Spleen (tissue), 7 donors: ENCODE results near the gene PLXNA2.

Source experiments
- POLR2A ChIP-seq, 3 donors: fragments of 450-650 bp; IDR thresholded peaks; one replicate each; pipeline ENCODE4 v1.5.1; 2017; ENCODE audit warnings: antibody characterized with exemption in 3 of 3, mild to moderate bottlenecking in 1 of 3
- POLR2AphosphoS5 ChIP-seq, 3 donors: sonication (generic); formaldehyde crosslinking; IDR thresholded peaks; one replicate each; pipeline ENCODE4 v1.5.1; 2017; ENCODE audit warnings: antibody characterized with exemption in 3 of 3
- TF ChIP-seq, protein P1 (sequence below), 11 experiments: fragments of 200-600 bp in 7 of 11; fragments of 450-650 bp in 4 of 11; sonication (generic) in 4 of 11; IDR thresholded peaks in 8 of 11; conservative IDR thresholded peaks in 3 of 11; 1 replicate in 7 of 11; 2 replicates in 4 of 11; pipeline versions ENCODE4 v1.4.0 to v1.8.0; 2016 to 2021; ENCODE audit warnings: antibody characterized with exemption in 11 of 11, inconsistent platforms in 4 of 11, mild to moderate bottlenecking in 1 of 11
- donor health status: DM: no; HTN: no; CAD: no; lungs with moderate emphysema.
- donor health status: DM: no; HTN: no; CAD: no.
- donor health status: DM: no; HTN: no; CAD: no.

GRCh38 chr1:208038303-208038702 is 205.9 kb downstream of the PLXNA2 start:
- TF ChIP-seq, protein P1, sequence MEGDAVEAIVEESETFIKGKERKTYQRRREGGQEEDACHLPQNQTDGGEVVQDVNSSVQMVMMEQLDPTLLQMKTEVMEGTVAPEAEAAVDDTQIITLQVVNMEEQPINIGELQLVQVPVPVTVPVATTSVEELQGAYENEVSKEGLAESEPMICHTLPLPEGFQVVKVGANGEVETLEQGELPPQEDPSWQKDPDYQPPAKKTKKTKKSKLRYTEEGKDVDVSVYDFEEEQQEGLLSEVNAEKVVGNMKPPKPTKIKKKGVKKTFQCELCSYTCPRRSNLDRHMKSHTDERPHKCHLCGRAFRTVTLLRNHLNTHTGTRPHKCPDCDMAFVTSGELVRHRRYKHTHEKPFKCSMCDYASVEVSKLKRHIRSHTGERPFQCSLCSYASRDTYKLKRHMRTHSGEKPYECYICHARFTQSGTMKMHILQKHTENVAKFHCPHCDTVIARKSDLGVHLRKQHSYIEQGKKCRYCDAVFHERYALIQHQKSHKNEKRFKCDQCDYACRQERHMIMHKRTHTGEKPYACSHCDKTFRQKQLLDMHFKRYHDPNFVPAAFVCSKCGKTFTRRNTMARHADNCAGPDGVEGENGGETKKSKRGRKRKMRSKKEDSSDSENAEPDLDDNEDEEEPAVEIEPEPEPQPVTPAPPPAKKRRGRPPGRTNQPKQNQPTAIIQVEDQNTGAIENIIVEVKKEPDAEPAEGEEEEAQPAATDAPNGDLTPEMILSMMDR (IDR thresholded peaks at IDR 0.05 in 8 of 11, conservative IDR thresholded peaks at IDR 0.05 in 3 of 11) = no peak
- TF ChIP-seq POLR2AphosphoS5 (IDR thresholded peaks at IDR 0.05) = no peak
- no peak for TF ChIP-seq POLR2A (IDR thresholded peaks at IDR 0.05)
